Coronary artery (tissue), 2 donors: ENCODE measurements around the gene IKZF1.

Experiments used
- DNase-seq: peaks from one replicate; pipeline ENCODE4 v3.0.0-alpha.2; 2017; ENCODE audit warnings: low spot score
- H3K27ac ChIP-seq, 2 donors: fragments of 200-600 bp; sonication (generic); one replicate each; pipeline ENCODE4 v1.5.1; 2016 to 2019
- H3K4me3 ChIP-seq: fragments of 200-600 bp; sonication (generic); 2 replicates; pipeline ENCODE4 v1.5.1; 2016; ENCODE audit warnings: mild to moderate bottlenecking, moderate library complexity
- TF ChIP-seq, protein P1 (sequence below): fragments of 200-600 bp; sonication (generic); IDR thresholded peaks from one replicate; pipeline ENCODE4 v1.5.1; 2019; ENCODE audit warnings: antibody characterized with exemption

Gene IKZF1

DNA sequence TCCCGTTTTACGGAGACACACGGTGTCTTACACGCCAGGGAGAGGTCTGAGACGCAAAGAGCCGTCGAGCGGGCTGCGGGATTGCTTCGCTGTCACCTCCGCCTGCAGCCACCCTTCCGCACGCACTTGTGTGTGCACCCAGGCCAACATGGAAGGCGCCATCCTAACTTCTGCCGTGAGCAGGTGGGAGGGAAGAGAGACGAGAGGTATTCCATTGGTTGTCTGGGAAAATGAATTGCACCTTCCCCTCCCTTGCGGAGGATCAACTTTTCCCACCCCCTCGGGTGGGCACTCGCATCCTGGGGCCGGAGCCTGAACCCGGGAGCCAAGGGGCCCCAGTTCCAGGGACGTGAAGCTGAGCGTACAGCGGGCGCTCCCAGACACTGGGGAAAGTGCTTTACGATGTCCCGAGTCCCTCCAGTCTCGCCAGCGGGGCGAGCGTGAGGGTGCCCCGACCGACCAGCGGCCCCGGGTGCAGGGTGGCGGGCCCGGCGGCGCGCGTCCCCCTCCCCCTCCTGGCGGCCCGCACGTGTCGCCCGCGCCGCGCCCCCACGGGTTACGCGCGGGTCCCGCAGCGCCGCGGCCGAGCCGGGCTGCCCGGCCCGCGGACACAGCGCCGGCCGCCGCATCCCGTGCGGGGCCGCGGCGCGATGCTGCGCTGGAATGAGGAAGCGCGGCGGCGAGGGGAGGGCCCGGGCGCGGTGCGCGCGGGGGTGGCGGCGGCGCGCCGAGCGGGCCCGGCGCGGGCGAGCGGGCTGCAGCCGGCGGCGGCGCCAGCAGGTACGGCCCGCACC is 984 bp upstream of the IKZF1 start:
- DNase-seq = no peak
- Histone ChIP-seq H3K27ac (peak overlapping the region in 1 of 2 donors; percentile 69), H3K4me3 (peak overlapping the region; percentile 66)
- TF ChIP-seq, protein P1, sequence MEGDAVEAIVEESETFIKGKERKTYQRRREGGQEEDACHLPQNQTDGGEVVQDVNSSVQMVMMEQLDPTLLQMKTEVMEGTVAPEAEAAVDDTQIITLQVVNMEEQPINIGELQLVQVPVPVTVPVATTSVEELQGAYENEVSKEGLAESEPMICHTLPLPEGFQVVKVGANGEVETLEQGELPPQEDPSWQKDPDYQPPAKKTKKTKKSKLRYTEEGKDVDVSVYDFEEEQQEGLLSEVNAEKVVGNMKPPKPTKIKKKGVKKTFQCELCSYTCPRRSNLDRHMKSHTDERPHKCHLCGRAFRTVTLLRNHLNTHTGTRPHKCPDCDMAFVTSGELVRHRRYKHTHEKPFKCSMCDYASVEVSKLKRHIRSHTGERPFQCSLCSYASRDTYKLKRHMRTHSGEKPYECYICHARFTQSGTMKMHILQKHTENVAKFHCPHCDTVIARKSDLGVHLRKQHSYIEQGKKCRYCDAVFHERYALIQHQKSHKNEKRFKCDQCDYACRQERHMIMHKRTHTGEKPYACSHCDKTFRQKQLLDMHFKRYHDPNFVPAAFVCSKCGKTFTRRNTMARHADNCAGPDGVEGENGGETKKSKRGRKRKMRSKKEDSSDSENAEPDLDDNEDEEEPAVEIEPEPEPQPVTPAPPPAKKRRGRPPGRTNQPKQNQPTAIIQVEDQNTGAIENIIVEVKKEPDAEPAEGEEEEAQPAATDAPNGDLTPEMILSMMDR = no peak

DNA sequence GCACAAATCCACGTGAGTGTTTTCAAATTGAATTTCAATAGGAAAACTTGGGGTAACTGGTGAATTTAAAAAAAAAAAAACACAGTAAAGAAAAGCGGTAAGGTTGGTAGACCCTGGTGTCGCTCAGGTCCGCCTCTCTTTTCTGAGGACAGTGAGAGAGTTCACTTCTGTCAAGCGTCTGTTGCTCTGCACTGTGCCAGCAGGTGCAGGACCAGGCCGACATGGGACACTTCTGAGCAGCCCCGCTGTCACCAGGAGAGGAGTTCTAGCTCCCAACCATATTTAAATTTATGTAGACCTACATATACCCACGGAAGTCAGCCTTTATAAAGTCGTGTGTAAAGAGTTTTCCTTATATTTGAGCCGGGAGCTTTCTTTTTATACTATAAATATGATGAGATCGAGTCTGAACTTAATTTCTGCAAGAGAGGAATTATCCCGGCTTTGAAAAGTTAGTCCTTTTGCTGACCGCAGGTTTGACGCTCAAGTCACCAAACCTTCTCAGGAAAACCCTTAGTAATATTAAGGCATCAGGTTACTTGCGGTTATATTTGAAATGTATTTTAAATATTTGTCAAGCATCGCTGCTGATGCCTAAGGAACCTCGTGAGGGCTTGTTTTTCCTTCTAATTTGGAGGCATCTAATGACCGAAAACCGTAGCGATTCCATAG is 531 bp downstream of the IKZF1 start:
- peak overlapping the region; percentile 66 for H3K4me3 ChIP-seq
- no peak for DNase-seq
- TF ChIP-seq, protein P1 = no peak
- H3K27ac ChIP-seq = peak overlapping the region in 1 of 2 donors; percentile 69

DNA sequence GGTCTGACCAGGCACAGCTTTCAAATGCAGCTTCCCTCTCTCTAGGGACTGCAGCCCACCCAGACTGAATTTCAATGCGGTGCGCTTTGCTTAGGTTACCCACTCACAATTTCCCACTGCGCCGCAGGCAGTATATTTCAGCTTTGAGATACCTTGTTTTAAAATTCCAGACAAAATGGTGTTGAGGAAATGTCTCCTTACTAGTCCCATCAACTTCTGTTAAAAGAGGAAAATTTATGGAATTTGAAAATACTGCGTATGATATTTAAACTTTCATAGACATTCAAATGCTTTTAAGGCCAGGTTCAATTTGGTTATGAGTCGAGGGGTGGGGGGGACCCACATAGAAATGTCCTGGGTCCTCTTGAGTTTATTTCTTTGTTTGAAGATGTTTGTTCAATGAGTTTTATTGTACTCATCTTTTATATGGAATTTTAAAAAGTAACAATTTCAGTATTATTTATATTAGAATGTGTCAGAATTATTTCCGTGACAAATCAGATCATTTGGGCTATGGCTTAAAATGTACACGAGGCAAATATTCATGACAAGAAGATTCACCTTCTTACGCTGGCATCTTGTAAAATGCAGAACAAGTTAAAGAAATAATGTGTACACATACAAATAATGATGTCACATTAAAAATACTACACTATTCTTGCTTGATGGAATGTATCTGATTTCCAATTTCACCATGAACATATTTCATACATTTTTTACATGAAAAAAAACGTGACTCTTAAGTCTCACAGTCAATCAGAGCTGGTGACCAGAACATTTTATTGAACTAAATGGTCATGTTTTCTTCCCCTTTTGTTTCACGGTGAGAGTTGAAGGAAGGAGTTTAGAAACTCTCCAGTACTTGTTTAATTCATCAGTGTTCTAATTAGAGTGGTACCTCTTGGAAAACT is 1.3 kb downstream of the IKZF1 start:
- DNase-seq = no peak
- TF ChIP-seq, protein P1 = no peak
- peak overlapping the region; percentile 66 for H3K4me3 ChIP-seq
- H3K27ac ChIP-seq = no peak overlapping the region

DNA sequence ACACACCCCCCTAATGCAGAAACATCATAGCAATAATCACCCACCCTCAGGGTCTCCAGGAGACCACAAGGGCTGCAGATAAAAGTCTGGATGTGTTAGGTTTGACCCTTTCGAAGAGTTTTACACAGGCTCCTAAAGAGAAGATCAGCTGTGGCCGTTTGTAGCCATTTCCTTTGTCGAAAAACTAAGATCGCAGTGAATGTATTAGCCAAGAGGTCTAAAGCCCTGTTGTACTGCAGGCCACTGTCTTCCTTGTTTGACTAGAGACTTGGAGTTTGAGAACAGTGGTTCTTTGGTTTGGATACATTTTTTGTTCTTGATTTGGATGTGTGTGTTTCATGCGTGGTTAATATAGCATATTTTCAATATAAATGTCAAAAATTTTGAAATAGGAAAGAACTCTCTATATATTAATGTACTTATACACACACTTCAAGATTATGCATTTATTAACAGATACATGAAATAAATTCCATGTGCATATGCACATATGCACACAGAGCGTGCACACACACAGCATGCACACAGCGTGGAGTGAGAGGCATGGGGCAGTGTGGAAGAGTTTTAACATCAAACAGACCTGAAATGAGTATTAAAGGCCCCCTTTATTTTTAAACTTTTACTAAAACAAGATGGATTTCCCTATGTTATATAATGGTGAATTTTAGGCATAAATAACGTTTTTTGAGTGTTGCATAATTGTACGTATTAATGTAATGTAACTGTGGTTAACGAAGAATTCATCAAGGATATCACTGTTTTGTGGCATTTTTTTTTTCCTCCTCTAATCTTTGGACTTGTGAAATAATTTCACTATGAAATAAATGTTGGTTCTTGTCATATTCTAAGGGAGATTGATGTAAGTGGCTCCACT is 2.2 kb downstream of the IKZF1 start:
- TF ChIP-seq, protein P1 = no peak
- no peak for DNase-seq
- H3K27ac ChIP-seq = no peak overlapping the region
- peak overlapping the region; percentile 3 for H3K4me3 ChIP-seq

DNA sequence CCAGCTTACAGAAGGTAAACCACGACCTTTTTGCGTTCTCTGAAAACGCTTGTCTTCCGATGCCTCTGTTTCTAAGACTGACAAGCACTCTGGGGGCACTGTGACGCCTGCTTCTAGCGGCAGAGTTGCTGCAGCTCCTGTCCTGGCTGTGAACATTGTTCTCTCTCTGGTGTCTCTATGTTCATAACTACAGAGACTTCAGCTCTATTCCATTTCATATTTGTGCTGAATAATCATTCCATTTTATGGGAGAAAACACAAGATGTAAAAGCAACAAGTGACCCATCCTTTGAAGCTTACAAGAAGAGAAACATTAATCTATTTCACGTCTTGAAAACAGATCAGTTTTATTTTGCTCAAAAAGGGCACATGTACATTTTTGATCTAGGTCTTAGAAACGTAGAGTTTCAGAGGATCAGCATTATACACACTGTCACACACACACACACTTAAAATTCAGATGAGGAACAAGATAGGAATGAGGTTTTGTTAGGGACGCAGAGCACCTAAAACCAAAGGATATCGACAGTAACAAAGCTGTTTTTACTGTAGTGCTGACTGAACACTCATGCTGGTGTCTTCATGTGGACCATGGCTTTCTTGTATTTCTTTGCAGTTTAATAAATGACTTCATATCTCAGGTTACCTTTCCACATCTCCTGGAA is 3.0 kb downstream of the IKZF1 start:
- TF ChIP-seq, protein P1 = no peak
- Histone ChIP-seq H3K27ac (no peak overlapping the region), H3K4me3 (no peak overlapping the region)
- no peak for DNase-seq

DNA sequence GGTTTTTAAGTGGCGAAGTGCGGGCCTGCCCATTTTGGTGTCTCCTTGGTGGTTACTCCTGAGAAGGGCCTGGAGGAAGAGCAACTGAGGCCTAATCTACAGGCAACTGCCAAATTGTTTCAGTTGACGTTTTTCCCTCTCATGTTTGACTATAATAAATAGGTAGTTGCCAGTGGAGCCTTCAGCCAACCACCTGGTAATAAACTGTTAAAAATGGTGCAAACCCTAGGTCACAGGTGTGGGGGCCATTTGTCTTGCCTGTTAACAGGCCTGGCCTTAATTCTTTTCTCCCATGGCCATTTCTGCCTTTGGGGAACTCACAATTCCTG is 3.7 kb downstream of the IKZF1 start:
- no peak overlapping the region for H3K4me3 ChIP-seq
- peak overlapping the region in 1 of 2 donors; percentile 22 for H3K27ac ChIP-seq
- TF ChIP-seq, protein P1 = no peak
- DNase-seq = no peak
